ENCODE measurements around the gene BTBD16. TPM values are rescaled to one million over a fixed set of nuclear protein-coding genes. Genes with fewer than 3 reads are reported as not detected.

The BTBD16 gene
- total RNA-seq, 2 donors from 2014 or later, result not detected

DNA sequence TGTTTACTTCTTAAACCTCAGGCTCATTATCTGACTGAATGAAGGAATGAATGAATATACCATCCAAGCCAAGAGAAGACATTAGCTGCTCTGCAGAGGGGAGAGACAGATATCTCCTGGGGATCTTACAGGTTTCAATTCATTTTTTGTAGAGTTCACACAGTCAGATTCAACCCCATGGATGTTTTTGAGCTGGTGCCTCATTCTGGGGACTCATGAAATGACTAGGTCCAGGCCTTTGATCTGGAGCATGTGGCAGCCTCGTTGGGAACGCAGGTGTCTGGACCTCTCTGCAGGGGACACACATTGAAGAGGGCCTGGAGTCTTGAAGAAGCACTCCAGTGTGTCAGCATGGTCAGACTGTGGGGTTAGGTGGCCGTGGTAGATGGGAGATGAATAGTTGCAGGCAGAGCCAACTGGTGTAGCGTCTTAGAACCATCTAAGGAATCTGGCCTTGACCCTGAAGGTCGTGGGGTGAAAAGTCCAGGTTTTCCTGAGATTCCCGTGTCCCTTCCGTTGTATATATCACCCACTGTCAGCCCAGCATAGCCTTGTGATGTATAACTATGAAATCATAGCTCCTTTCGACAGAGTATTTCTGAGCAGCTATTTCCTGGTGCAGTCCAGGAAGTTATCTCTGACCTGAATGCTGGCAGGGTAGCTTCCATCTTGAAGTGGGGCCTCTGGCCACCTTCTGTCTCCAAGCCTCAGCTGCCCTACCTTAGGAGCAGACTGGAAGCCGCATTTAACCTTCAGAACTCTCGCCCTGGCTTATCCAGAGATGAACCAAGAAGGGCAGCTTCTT is 22.3 kb downstream of the BTBD16 start:
- ATAC-seq, result no peak
- DNase-seq, result no peak
- intact Hi-C loops (cut with DNase I), result no loop called here

DNA sequence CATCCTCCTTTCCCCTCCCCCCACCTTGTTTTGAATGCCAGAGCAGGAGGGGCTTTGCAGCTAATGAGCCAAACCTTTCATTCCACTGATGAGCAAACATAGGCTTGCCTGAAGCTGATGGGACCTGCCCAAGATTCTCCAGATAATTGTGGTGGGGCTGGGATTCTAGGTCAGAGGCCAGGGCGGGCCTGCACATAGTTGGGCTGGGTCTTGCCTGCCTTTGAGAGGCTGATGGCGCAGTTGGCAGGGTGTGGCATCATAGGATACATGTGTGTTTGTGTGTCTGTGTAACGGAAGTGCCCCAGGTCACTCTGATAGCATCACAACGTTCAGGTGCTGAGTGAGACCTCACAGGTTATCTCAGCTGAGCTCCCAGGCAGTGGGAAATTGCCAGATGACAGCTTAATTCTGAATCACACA is 22.9 kb downstream of the BTBD16 start:
- Histone ChIP-seq H3K27ac (no peak overlapping the region), H3K4me3 (no peak overlapping the region), H3K27me3 (no peaks in the 10 kb centered on the region), H3K36me3 (replicated peaks in 1 of 2; ENCODE audit: insufficient read depth in 1 of 2, low read depth in 2 of 2) (no peaks in the 10 kb centered on the region), H3K9me3 (no peaks in the 10 kb centered on the region), H3K4me1 (peaks cover 5% of the 10 kb centered on the region)
- no peak for ATAC-seq
- intact Hi-C loops (cut with DNase I), result no loop called here
- 47 to 62% methylated on average over 3 to 4 of the region's 4 CpGs for whole genome bisulfite sequencing, 2 donors
- no peak for DNase-seq
- TF ChIP-seq, protein P1, sequence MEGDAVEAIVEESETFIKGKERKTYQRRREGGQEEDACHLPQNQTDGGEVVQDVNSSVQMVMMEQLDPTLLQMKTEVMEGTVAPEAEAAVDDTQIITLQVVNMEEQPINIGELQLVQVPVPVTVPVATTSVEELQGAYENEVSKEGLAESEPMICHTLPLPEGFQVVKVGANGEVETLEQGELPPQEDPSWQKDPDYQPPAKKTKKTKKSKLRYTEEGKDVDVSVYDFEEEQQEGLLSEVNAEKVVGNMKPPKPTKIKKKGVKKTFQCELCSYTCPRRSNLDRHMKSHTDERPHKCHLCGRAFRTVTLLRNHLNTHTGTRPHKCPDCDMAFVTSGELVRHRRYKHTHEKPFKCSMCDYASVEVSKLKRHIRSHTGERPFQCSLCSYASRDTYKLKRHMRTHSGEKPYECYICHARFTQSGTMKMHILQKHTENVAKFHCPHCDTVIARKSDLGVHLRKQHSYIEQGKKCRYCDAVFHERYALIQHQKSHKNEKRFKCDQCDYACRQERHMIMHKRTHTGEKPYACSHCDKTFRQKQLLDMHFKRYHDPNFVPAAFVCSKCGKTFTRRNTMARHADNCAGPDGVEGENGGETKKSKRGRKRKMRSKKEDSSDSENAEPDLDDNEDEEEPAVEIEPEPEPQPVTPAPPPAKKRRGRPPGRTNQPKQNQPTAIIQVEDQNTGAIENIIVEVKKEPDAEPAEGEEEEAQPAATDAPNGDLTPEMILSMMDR (IDR thresholded peaks at IDR 0.05), result no peak
- no peak for TF ChIP-seq POLR2A (IDR thresholded peaks at IDR 0.05)

More for the DNA sequence above, 22.3 kb downstream of the BTBD16 start:
- H3K27me3 ChIP-seq, result no peaks in the 10 kb centered on the region
- H3K9me3 ChIP-seq, result no peaks in the 10 kb centered on the region
- no peak overlapping the region for H3K4me3 ChIP-seq
- WGBS, 2 donors, result 77% methylated on average over 5 to 9 of the region's 10 CpGs
- H3K36me3 ChIP-seq (replicated peaks in 1 of 2; ENCODE audit: insufficient read depth in 1 of 2, low read depth in 2 of 2), result no peaks in the 10 kb centered on the region
- no peaks in the 10 kb centered on the region for H3K4me1 ChIP-seq
- TF ChIP-seq, protein P1 (IDR thresholded peaks at IDR 0.05), result no peak
- TF ChIP-seq POLR2A (IDR thresholded peaks at IDR 0.05), result no peak
- no peak overlapping the region for H3K27ac ChIP-seq

DNA sequence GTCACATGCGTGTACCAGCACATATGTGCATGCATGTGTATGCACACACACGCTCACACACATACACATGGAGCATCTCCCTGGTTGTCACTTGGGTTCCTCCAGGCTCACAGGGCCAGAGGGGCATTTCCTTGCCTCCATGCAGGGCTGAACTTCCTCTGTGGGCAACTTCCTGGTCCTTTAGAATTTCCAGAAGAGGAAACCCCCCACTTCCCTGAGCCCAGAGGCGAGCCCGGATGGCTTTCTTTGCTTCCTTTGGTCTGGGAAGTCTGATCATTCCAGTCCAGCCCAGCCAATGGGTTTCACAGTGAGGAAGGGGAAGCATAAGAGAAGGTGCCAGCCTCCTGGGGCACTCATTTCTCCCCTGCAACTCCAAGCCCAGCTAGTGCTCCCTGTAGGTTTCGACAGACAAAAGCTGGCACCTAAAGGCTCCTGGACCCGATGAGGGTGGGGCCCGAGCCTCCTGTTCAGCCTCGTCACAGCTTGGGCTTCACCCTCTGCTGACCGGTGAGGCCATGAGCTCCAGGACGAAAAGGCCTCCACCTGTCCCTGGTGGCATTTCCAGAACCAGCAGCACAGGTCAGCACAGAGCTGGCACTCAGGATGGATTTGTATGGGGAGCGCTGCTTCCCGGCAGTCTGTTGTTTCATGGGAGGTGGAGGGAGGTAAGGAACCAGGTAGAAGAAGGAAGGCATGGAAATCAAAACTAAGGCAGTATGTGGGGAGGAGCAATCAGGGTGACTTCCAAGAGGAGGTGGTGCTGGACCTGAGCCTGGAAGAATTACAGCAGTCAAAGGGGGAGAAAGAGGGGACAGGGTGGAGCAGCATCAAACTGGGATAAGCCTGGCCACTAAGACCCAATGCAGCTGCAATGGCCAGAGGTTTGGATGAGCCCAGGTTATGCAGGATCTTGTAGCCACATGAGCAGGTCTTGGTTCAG is 23.7 kb downstream of the BTBD16 start:
- no peak for ATAC-seq
- TF ChIP-seq, protein P1 (IDR thresholded peaks at IDR 0.05), result no peak
- no peak for TF ChIP-seq POLR2A (IDR thresholded peaks at IDR 0.05)

DNA sequence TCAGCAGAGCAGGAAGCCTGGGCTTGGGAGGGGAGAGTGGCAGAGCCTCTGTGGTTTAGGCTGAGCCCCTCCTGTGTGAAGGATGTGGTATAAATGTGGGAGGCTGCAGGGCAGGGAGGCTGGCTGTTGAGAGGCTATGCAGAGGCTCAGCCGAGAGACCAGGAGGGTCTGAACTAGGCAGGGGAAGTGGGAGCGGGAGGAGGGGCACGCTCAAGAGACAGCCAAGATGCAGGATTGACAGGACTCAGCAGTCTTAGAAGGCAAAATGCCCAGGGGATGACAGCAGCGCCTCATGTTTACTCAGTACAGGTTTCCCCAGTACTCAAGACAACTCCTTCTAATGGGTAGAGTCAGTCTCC is 24.3 kb downstream of the BTBD16 start:
- Histone ChIP-seq H3K4me3 (no peak overlapping the region), H3K27ac (no peak overlapping the region), H3K9me3 (no peaks in the 10 kb centered on the region), H3K27me3 (no peaks in the 10 kb centered on the region), H3K36me3 (replicated peaks in 1 of 2; ENCODE audit: insufficient read depth in 1 of 2, low read depth in 2 of 2) (no peaks in the 10 kb centered on the region), H3K4me1 (peaks cover 7% of the 10 kb centered on the region)
- TF ChIP-seq, protein P1 (IDR thresholded peaks at IDR 0.05), result no peak
- TF ChIP-seq POLR2A (IDR thresholded peaks at IDR 0.05), result no peak
- 83 to 87% methylated on average over 4 of the region's 4 CpGs for WGBS, 2 donors
- no peak for DNase-seq
- ATAC-seq, result no peak
- intact Hi-C loops (cut with DNase I), result loop anchor here (5.0 kb wide), 2 partner anchors 142 to 272 kb away; no protein-coding TSS in a partner anchor

More for the DNA sequence above, 23.7 kb downstream of the BTBD16 start:
- Histone ChIP-seq H3K4me1 (peaks cover 7% of the 10 kb centered on the region), H3K4me3 (no peak overlapping the region), H3K27me3 (no peaks in the 10 kb centered on the region), H3K9me3 (no peaks in the 10 kb centered on the region), H3K27ac (no peak overlapping the region), H3K36me3 (replicated peaks in 1 of 2; ENCODE audit: insufficient read depth in 1 of 2, low read depth in 2 of 2) (no peaks in the 10 kb centered on the region)
- WGBS, 2 donors, result 75 to 81% methylated on average over 12 of the region's 12 CpGs
- intact Hi-C loops (cut with DNase I), result loop anchor here (5.0 kb wide), 2 partner anchors 143 to 273 kb away; no protein-coding TSS in a partner anchor
- DNase-seq, result no peak

All from body of pancreas (tissue), 4 donors.